Ascending aorta (tissue), 2 donors: ENCODE data around the gene TRRAP. TPM values are rescaled to one million over a fixed set of nuclear protein-coding genes. Genes with fewer than 3 reads are reported as not detected.

Experiments used
- DNase-seq, 2 donors: peaks; one replicate each; pipeline ENCODE4 v3.0.0-alpha.2; 2019; ENCODE audit warnings: low spot score in 2 of 2
- H3K27ac ChIP-seq, 2 donors: fragments of 200-600 bp; sonication (generic); one replicate each; pipeline ENCODE4 v1.5.1; 2016 to 2017; ENCODE audit warnings: mild to moderate bottlenecking in 1 of 2
- H3K27me3 ChIP-seq: fragments of 200-600 bp; sonication (generic); one replicate; pipeline ENCODE4 v1.5.1; 2017
- H3K36me3 ChIP-seq, 2 donors: fragments of 200-600 bp; sonication (generic); one replicate each; pipeline ENCODE4 v1.5.1; 2016
- H3K4me1 ChIP-seq, 2 donors: fragments of 200-600 bp; sonication (generic); one replicate each; pipeline ENCODE4 v1.5.1; 2016 to 2017; ENCODE audit warnings: mild to moderate bottlenecking in 1 of 2
- H3K4me3 ChIP-seq, 2 donors: fragments of 200-600 bp; sonication (generic); one replicate each; pipeline ENCODE4 v1.5.1; 2016 to 2017; ENCODE audit warnings: mild to moderate bottlenecking in 1 of 2
- H3K9me3 ChIP-seq, 2 donors: fragments of 200-600 bp; sonication (generic); one replicate each; pipeline ENCODE4 v1.5.1; 2016
- intact Hi-C: fragments of 100-400 bp; cut with DNase I; formaldehyde crosslinking; loops from one replicate; pipeline ENCODE4 v1.15.1; 2023
- total RNA-seq: library from RNA; depleted of rRNA; stranded (reverse); fragments of >200 nt; gene quantifications from one replicate; pipeline ENCODE4 v1.1.0, GENCODE V29; 2016
- TF ChIP-seq, protein P1 (sequence below), 3 experiments: fragments of 200-600 bp in 2 of 3; fragments of 450-650 bp in 1 of 3; sonication (generic) in 2 of 3; IDR thresholded peaks; one replicate each; pipeline ENCODE4 v1.5.1; 2016 to 2019; ENCODE audit warnings: antibody characterized with exemption in 3 of 3, mild to moderate bottlenecking in 1 of 3, moderate library complexity in 1 of 3

Gene TRRAP
- total RNA-seq, 1 donor from 2014 or later, result 23.4 TPM

DNA sequence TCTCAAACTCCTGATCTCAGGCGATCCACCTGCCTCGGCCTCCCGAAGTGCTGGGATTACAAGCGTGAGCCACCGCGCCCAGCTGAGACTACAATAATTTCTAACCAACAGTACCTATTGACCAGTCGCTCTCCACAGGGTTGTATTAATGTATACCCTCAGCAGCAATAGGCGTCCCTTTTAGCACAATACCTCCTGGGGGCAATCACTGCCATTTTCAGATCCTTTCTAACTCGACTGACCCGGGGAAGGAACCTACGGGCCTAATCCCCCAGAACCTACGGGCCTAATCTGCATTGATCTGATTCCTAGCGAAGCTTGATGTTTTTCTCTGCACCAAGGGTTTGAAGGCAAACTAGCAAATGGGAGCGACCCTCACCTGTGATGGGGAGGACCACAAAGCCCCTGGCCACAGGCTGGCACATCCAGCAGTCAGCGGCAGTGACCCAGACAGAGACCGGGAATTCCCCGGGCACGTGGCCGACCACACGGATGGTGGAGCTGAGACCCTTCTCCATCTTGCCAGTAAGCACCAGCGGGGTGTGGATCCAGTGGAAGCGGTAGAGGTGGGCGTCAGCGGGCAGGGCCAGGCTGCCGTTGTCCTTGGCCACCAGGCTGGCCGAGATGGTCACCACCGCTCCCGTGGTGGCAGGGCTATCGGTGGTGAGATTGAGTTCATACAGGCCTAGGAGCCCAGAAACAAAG, 15.5 kb upstream of the TRRAP start:
- TF ChIP-seq, protein P1, sequence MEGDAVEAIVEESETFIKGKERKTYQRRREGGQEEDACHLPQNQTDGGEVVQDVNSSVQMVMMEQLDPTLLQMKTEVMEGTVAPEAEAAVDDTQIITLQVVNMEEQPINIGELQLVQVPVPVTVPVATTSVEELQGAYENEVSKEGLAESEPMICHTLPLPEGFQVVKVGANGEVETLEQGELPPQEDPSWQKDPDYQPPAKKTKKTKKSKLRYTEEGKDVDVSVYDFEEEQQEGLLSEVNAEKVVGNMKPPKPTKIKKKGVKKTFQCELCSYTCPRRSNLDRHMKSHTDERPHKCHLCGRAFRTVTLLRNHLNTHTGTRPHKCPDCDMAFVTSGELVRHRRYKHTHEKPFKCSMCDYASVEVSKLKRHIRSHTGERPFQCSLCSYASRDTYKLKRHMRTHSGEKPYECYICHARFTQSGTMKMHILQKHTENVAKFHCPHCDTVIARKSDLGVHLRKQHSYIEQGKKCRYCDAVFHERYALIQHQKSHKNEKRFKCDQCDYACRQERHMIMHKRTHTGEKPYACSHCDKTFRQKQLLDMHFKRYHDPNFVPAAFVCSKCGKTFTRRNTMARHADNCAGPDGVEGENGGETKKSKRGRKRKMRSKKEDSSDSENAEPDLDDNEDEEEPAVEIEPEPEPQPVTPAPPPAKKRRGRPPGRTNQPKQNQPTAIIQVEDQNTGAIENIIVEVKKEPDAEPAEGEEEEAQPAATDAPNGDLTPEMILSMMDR (IDR thresholded peaks at IDR 0.05), result no peak
- H3K27ac ChIP-seq, result no peak overlapping the region
- H3K4me1 ChIP-seq, result peaks cover 0 to 22% of the 10 kb centered on the region in 2 donors
- intact Hi-C loops, result no loop called here
- DNase-seq, result no peak
- H3K9me3 ChIP-seq, result no peaks in the 10 kb centered on the region
- peaks cover 0 to 4% of the 10 kb centered on the region in 2 donors for H3K36me3 ChIP-seq
- no peak overlapping the region for H3K4me3 ChIP-seq
- no peaks in the 10 kb centered on the region for H3K27me3 ChIP-seq

DNA sequence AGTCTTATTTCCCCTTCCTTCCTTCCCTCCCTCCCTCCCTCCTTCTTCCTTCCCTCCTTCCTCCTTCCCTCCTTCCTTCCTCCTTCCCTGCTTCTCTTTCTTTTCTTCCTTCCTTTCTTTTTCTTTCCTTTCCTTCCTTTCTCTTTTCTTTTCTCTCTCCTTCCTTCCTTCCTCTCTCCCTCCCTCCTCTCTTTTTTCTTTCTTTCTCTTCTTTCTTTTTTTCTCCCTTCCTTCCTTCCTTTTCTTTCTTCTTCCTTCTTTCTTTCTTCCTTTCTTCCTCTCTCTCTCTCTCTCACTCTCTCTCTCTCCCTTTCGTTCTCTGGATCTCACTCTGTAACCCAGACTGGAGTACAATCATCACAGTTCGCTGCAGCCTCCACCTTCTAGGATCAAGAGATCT, 14.7 kb upstream of the TRRAP start:
- H3K4me1 ChIP-seq, result peaks cover 0 to 22% of the 10 kb centered on the region in 2 donors
- no peaks in the 10 kb centered on the region for H3K9me3 ChIP-seq
- H3K27ac ChIP-seq, result no peak overlapping the region
- H3K4me3 ChIP-seq, result no peak overlapping the region
- TF ChIP-seq, protein P1 (IDR thresholded peaks at IDR 0.05), result no peak
- DNase-seq, result no peak
- H3K27me3 ChIP-seq, result no peaks in the 10 kb centered on the region
- H3K36me3 ChIP-seq, result peaks cover 0 to 4% of the 10 kb centered on the region in 2 donors
- intact Hi-C loops, result no loop called here

- intact Hi-C loops, result no loop called here
- no peak for DNase-seq
- H3K27ac ChIP-seq, result peak overlapping the region; percentile 37 to 41
- H3K36me3 ChIP-seq, result no peaks in the 10 kb centered on the region
- no peaks in the 10 kb centered on the region for H3K9me3 ChIP-seq
- TF ChIP-seq, protein P1 (IDR thresholded peaks at IDR 0.05), result no peak
- H3K4me3 ChIP-seq, result no peak overlapping the region
- no peaks in the 10 kb centered on the region for H3K27me3 ChIP-seq
- H3K4me1 ChIP-seq, result peaks cover 0 to 25% of the 10 kb centered on the region in 2 donors
These were observed 13.4 kb upstream of the TRRAP start for GRCh38 chr7:98864731-98865453.

GRCh38 chr7:98866351-98866750, 12.0 kb upstream of the TRRAP start:
- peaks cover 4 to 25% of the 10 kb centered on the region in 2 donors for H3K4me1 ChIP-seq
- DNase-seq, result no peak
- peak overlapping the region in 1 of 2 donors; percentile 37 for H3K27ac ChIP-seq
- H3K36me3 ChIP-seq, result no peaks in the 10 kb centered on the region
- intact Hi-C loops, result no loop called here
- TF ChIP-seq, protein P1 (IDR thresholded peaks at IDR 0.05), result no peak
- no peak overlapping the region for H3K4me3 ChIP-seq
- no peaks in the 10 kb centered on the region for H3K9me3 ChIP-seq
- no peaks in the 10 kb centered on the region for H3K27me3 ChIP-seq

GRCh38 chr7:98866765-98867164, 11.6 kb upstream of the TRRAP start:
- Histone ChIP-seq H3K9me3 (no peaks in the 10 kb centered on the region), H3K36me3 (no peaks in the 10 kb centered on the region), H3K4me3 (no peak overlapping the region), H3K4me1 (peaks cover 4 to 25% of the 10 kb centered on the region in 2 donors), H3K27me3 (no peaks in the 10 kb centered on the region), H3K27ac (peak overlapping the region; percentile 49 to 63)
- intact Hi-C loops, result no loop called here
- no peak for DNase-seq
- TF ChIP-seq, protein P1 (IDR thresholded peaks at IDR 0.05), result no peak
